Urinary bladder (tissue), 4 donors: ENCODE data around the gene FRS3. TPM values are rescaled to one million over a fixed set of nuclear protein-coding genes. Genes with fewer than 3 reads are reported as not detected.
A peak's percentile ranks its signal among the peaks of the same experiment; 100 is the strongest.

ENCODE experiments used
- DNase-seq: peaks from one replicate; pipeline ENCODE4 v3.0.0-alpha.2; 2015; ENCODE audit errors: extremely low spot score
- H3K27ac ChIP-seq: one replicate; pipeline ENCODE4 v1.5.1; 2013; ENCODE audit warnings: low read depth, mild to moderate bottlenecking, moderate library complexity
- H3K36me3 ChIP-seq: one replicate; pipeline ENCODE4 v1.6.1; 2013; ENCODE audit warnings: mild to moderate bottlenecking, moderate library complexity; ENCODE audit not compliant: insufficient read depth
- H3K4me1 ChIP-seq: one replicate; pipeline ENCODE4 v1.6.1; 2013; ENCODE audit warnings: mild to moderate bottlenecking, moderate library complexity; ENCODE audit not compliant: insufficient read depth
- H3K4me3 ChIP-seq: one replicate; pipeline ENCODE4 v1.5.1; 2013; ENCODE audit warnings: low read depth, low read length
- WGBS: extraction: QIAGEN DNeasy Blood & Tissue Kit; methylation state at CpG from one replicate; pipeline ENCODE4 v1.1.7; 2013; 5-methylcytosine and 5-hydroxymethylcytosine counted together
- polyA plus RNA-seq: library from polyadenylated mRNA; stranded (reverse); fragments of 200-250 nt; gene quantifications from one replicate; pipeline ENCODE4 v1.2.3, GENCODE V29; 2013
- total RNA-seq: library from RNA; depleted of rRNA; stranded (reverse); fragments of >200 nt; gene quantifications from one replicate; pipeline ENCODE4 v1.2.3, GENCODE V29; 2014
- donor health status: healthy with polysubstance abuse.
- donor health status: healthy.

The FRS3 gene
- total and polyA plus RNA-seq, 2 donors = 1.9 to 7.4 TPM

- DNase-seq = no peak
- whole genome bisulfite sequencing = 76% methylated on average over 6 of the region's 6 CpGs
- H3K4me1 ChIP-seq = peaks cover 2% of the 10 kb centered on the region
- H3K4me3 ChIP-seq = no peak overlapping the region
- no peaks in the 10 kb centered on the region for H3K36me3 ChIP-seq
- H3K27ac ChIP-seq = no peak overlapping the region
These were observed 43.4 kb downstream of the FRS3 start for GRCh38 chr6:41736186-41736733.

GRCh38 chr6:41735427-41736185 is 44.1 kb downstream of the FRS3 start, which contains the start of gene TFEB:
TFEB (minus strand) TSS chr6:41735608; CDS start chr6:41691213, 44,395 bp downstream.
- DNase-seq = peak; percentile 83
- Histone ChIP-seq H3K4me3 (peak within 1 kb of the TSS; percentile 88), H3K27ac (peak within 1 kb of the TSS; percentile 97), H3K36me3 (no peaks in the 10 kb centered on the region), H3K4me1 (peaks cover 2% of the 10 kb centered on the region)
- 7% methylated on average over 50 of the region's 50 CpGs for WGBS

- H3K4me1 ChIP-seq = peaks cover 2% of the 10 kb centered on the region
- peak overlapping the region; percentile 97 for H3K27ac ChIP-seq
- DNase-seq = peak; percentile 54
- H3K36me3 ChIP-seq = no peaks in the 10 kb centered on the region
- H3K4me3 ChIP-seq = peak overlapping the region; percentile 88
- WGBS = under 1% methylated on average over 76 of the region's 76 CpGs
These were observed 44.9 kb downstream of the FRS3 start for GRCh38 chr6:41734666-41735426.

GRCh38 chr6:41733707-41734665 is 45.7 kb downstream of the FRS3 start:
- Histone ChIP-seq H3K36me3 (no peaks in the 10 kb centered on the region), H3K27ac (peak overlapping the region; percentile 77), H3K4me3 (peak overlapping the region; percentile 88), H3K4me1 (peaks cover 2% of the 10 kb centered on the region)
- no peak for DNase-seq
- 1% methylated on average over 73 of the region's 73 CpGs for WGBS

GRCh38 chr6:41733360-41733706 is 46.4 kb downstream of the FRS3 start:
- Histone ChIP-seq H3K4me1 (peaks cover 2% of the 10 kb centered on the region), H3K27ac (peak overlapping the region; percentile 77), H3K36me3 (no peaks in the 10 kb centered on the region), H3K4me3 (peak overlapping the region; percentile 88)
- no peak for DNase-seq
- 55% methylated on average over 11 of the region's 11 CpGs for WGBS

GRCh38 chr6:41732591-41733359 is 46.9 kb downstream of the FRS3 start:
- Histone ChIP-seq H3K36me3 (no peaks in the 10 kb centered on the region), H3K4me1 (peaks cover 2% of the 10 kb centered on the region), H3K27ac (peak overlapping the region; percentile 77), H3K4me3 (peak overlapping the region; percentile 88)
- no peak for DNase-seq
- 76% methylated on average over 8 of the region's 8 CpGs for WGBS

GRCh38 chr6:41732149-41732548 is 47.6 kb downstream of the FRS3 start:
- no peak overlapping the region for H3K27ac ChIP-seq
- H3K4me3 ChIP-seq = no peak overlapping the region
- H3K4me1 ChIP-seq = peaks cover 2% of the 10 kb centered on the region
- DNase-seq = no peak
- H3K36me3 ChIP-seq = no peaks in the 10 kb centered on the region

GRCh38 chr6:41731561-41732086 is 48.1 kb downstream of the FRS3 start:
- Histone ChIP-seq H3K4me1 (peaks cover 2% of the 10 kb centered on the region), H3K36me3 (no peaks in the 10 kb centered on the region), H3K4me3 (no peak overlapping the region), H3K27ac (no peak overlapping the region)
- no peak for DNase-seq
- WGBS = 85% methylated on average over 7 of the region's 7 CpGs

GRCh38 chr6:41730531-41731436 is 48.9 kb downstream of the FRS3 start:
- H3K4me1 ChIP-seq = peaks cover 2% of the 10 kb centered on the region
- no peak overlapping the region for H3K27ac ChIP-seq
- H3K36me3 ChIP-seq = no peaks in the 10 kb centered on the region
- no peak overlapping the region for H3K4me3 ChIP-seq
- DNase-seq = no peak
- WGBS = 72% methylated on average over 9 of the region's 9 CpGs

- H3K4me3 ChIP-seq = no peak overlapping the region
- no peaks in the 10 kb centered on the region for H3K36me3 ChIP-seq
- WGBS = 90% methylated on average over 7 of the region's 7 CpGs
- no peak overlapping the region for H3K27ac ChIP-seq
- no peak for DNase-seq
- peaks cover 2% of the 10 kb centered on the region for H3K4me1 ChIP-seq
These were observed 50.1 kb downstream of the FRS3 start for GRCh38 chr6:41729624-41730023.

GRCh38 chr6:41728954-41729353 is 50.7 kb downstream of the FRS3 start:
- Histone ChIP-seq H3K27ac (peak overlapping the region; percentile 3), H3K36me3 (no peaks in the 10 kb centered on the region), H3K4me1 (peaks cover 2% of the 10 kb centered on the region), H3K4me3 (no peak overlapping the region)
- 94% methylated on average over 7 of the region's 7 CpGs for WGBS
- DNase-seq = no peak
